Measurements from ENCODE around the gene PHKA2.

The PHKA2 gene

GRCh38 chrX:18875256-18875878 is 108.5 kb downstream of the PHKA2 start:
- TF ChIP-seq CTCF (IDR thresholded peaks at IDR 0.05) = no peak

DNA sequence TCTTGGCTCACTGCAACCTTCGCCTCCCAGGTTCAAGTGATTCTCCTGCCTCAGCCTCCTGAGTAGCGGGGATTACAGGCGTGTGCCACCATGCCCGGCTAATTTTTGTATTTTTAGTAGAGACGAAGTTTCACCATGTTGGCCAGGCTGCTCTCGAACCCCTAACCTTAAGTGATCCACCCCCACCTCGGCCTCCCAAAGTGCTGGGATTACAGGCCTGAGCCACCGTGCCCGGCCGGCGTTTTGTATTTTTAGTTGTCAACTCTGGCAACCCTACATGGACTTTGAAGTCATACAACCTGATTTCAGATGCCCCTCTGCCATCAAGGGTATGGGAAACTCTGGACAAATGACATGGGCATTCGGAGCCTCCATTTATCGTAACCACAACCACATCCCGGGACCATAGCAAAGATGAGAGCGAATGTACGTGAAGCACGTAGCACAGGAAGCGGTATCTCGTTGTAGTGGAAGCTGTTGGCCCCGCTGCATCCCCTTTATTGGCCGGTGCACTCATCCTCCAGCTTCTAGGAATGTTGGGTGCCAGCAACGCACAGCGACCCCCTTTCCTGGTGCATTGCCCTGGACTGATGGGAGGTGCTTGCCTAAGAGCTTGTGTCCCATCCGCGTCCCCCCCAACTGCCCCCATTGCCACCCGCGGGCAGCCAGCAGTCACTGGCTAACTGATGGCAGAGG is 109.2 kb downstream of the PHKA2 start:
- TF ChIP-seq CTCF (IDR thresholded peaks at IDR 0.05) = no peak

DNA sequence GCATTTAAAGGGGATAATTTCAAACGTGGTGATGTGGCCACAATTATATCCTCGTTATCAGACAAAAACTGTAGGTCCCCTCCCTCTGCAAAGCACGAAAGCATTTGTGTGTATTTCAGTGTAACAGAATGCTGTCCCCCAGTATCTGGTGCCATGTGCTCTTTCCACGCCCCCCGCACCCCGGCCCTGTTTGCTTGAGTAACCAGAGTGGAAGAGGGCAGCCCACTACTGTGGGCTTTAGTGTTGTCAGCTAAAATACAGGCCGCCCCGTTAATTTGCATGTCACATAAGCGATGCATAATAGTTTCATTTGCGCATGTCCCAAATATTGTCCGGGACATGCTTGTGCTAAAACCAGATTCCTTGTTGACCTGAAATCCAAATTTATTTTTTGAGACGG is 110.1 kb downstream of the PHKA2 start:
- no peak for TF ChIP-seq CTCF (IDR thresholded peaks at IDR 0.05)

GRCh38 chrX:18873189-18873791 is 110.6 kb downstream of the PHKA2 start:
- TF ChIP-seq CTCF (IDR thresholded peaks at IDR 0.05) = no peak

DNA sequence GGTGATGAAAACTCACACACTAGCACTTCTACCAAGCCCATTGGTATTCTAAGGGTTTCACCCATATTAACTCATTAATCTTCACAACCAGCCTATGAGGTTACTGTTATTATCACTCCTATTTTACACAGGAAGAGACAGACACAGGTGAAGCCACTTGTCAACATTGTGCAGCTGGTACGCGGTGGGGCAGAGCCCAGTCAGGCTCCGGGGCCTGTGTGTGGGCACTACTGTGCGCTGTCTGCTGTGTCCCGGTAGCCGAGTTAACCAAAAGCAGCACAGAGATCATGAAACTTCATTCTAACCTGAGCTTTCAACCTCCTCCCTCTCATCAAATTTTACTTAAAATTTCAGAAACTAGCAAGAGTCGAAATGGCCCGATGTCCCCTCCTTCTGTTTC is 111.3 kb downstream of the PHKA2 start:
- no peak for TF ChIP-seq CTCF (IDR thresholded peaks at IDR 0.05)

DNA sequence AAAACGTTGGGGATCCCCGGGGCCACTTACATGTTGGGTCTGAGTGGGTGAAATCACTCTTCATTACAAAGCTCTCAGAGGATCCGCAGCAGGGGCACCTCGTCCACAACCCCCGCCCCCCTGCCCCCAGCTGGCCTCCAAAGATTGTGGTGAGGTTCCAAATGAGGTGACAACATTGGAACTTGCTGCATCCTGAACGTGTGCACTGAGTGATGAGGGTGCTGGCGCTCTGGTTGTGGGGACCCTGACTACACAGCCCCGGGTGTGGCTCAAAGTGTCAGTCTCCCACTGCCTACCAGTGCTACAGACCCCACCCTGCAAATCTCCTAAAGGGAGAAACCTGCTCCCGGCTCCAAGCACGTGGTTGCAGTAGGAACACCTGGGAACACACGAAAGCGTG is 111.9 kb downstream of the PHKA2 start:
- no peak for TF ChIP-seq CTCF (IDR thresholded peaks at IDR 0.05)

- TF ChIP-seq CTCF (IDR thresholded peaks at IDR 0.05) = no peak
These were observed 112.6 kb downstream of the PHKA2 start for GRCh38 chrX:18871161-18871890.

Measured in LNCAP (cell line).